ENCODE results near the gene GPRASP1. TPM values are rescaled to one million over a fixed set of nuclear protein-coding genes. Genes with fewer than 3 reads are reported as not detected.

Gene GPRASP1
- total RNA-seq, 1 experiment from 2014 or later, result 1.1 TPM

- no peak for DNase-seq (ENCODE audit: low read depth, low spot score)
- Histone ChIP-seq H3K9ac (ENCODE audit: low read length) (no peak overlapping the region), H3K9me3 (ENCODE audit: control insufficient read depth in 1 of 2, insufficient read depth in 1 of 2, low read depth in 1 of 2, low read length in 2 of 2) (no peaks in the 10 kb centered on the region), H3K27ac (ENCODE audit: low read depth, low read length) (no peak overlapping the region), H4K20me1 (ENCODE audit: insufficient read depth) (no peaks in the 10 kb centered on the region), H3K27me3 (ENCODE audit: insufficient read depth, low read length) (no peaks in the 10 kb centered on the region), H3K79me2 (ENCODE audit: insufficient read depth, low read length) (no peaks in the 10 kb centered on the region), H2AFZ (ENCODE audit: low read depth, low read length, poor library complexity, severe bottlenecking) (no peak overlapping the region), H3K4me3 (replicated peaks in 1 of 2; ENCODE audit: low read depth in 1 of 2, low read length in 2 of 2) (no peak overlapping the region), H3K4me1 (ENCODE audit: control insufficient read depth in 1 of 2, insufficient read depth in 2 of 2, low read length in 2 of 2) (no peaks in the 10 kb centered on the region), H3K36me3 (ENCODE audit: control insufficient read depth in 1 of 2, insufficient read depth in 2 of 2, low read length in 2 of 2) (no peaks in the 10 kb centered on the region), H3K4me2 (ENCODE audit: low read length) (no peak overlapping the region), H3K9me2 (ENCODE audit: insufficient read depth) (no peaks in the 10 kb centered on the region)
- BruUV-seq (replicated peaks), result no TSS peak
- no peak for TF ChIP-seq FOSL1 (IDR thresholded peaks at IDR 0.05; ENCODE audit: low read depth)
- no peak for TF ChIP-seq CEBPB (IDR thresholded peaks at IDR 0.05; ENCODE audit: low read depth)
- TF ChIP-seq SRF (IDR thresholded peaks at IDR 0.05; ENCODE audit: low read depth), result no peak
- no peak for TF ChIP-seq REST (IDR thresholded peaks at IDR 0.05; ENCODE audit: low read depth)
- no peak for TF ChIP-seq EGR1 (IDR thresholded peaks at IDR 0.05; ENCODE audit: low read depth)
- no peak for TF ChIP-seq RAD21 (IDR thresholded peaks at IDR 0.05; ENCODE audit: low read depth)
- TF ChIP-seq YY1 (IDR thresholded peaks at IDR 0.05; ENCODE audit: extremely low read depth, insufficient replicate concordance, low read depth, low read length), result no peak
- TF ChIP-seq JUND (IDR thresholded peaks at IDR 0.05), result no peak
- TF ChIP-seq EZH2 (IDR thresholded peaks at IDR 0.05), result no peak
- no peak for TF ChIP-seq MAX (IDR thresholded peaks at IDR 0.05)
- no peak for TF ChIP-seq CBX3 (IDR thresholded peaks at IDR 0.05; ENCODE audit: low read depth)
- no peak for TF ChIP-seq TCF7L2 (IDR thresholded peaks at IDR 0.05; ENCODE audit: borderline replicate concordance, extremely low read depth, insufficient read depth, insufficient read length)
- TF ChIP-seq POLR2A (IDR thresholded peaks at IDR 0.05; ENCODE audit: borderline replicate concordance, extremely low read depth, insufficient read depth, insufficient read length), result no peak
- TF ChIP-seq ZBTB33 (IDR thresholded peaks at IDR 0.05; ENCODE audit: extremely low read depth, insufficient replicate concordance, low read length), result no peak
- TF ChIP-seq SIN3A (IDR thresholded peaks at IDR 0.05; ENCODE audit: low read depth), result no peak
- no peak for ATAC-seq
- POLR2A ChIA-PET, result no interaction called here
- RAD21 ChIA-PET (ENCODE audit: low non-redundant PET in 1 of 2, low total read pairs in 2 of 2, uncharacterized antibody in 2 of 2, unreplicated experiment in 2 of 2), result no interaction called here
- intact Hi-C loops (cut with micrococcal nuclease), result no loop called here
- CTCF ChIA-PET, result no interaction called here
Observed at GRCh38 chrX:102694749-102695148, 43.5 kb downstream of the GPRASP1 start.

Data from HCT116 (cell line).